HG03139 (cell line): ENCODE results near the gene ITFG1.
"Not testable (repeated sequence)": the region's sequence is repeated elsewhere in the genome, so short reads cannot be mapped to it uniquely, and the experiment has no call there.

Experiments
- ATAC-seq: cut with Tn5 transposase; IDR thresholded peaks from one replicate; pipeline ENCODE4 v1.9.1; 2021; ENCODE audit not compliant: unreplicated experiment

The ITFG1 gene

GRCh38 chr16:47342055-47342454 lies 118.8 kb downstream of the ITFG1 start:
- no peak for ATAC-seq

GRCh38 chr16:47330562-47330961 lies 130.3 kb downstream of the ITFG1 start:
- not testable (repeated sequence) for ATAC-seq

- not testable (repeated sequence) for ATAC-seq
These were observed 136.6 kb downstream of the ITFG1 start for GRCh38 chr16:47324309-47324708.

GRCh38 chr16:47323241-47323640 lies 137.6 kb downstream of the ITFG1 start:
- no peak for ATAC-seq

GRCh38 chr16:47320546-47321310 lies 140.1 kb downstream of the ITFG1 start:
- no peak for ATAC-seq

GRCh38 chr16:47317465-47318240 lies 143.2 kb downstream of the ITFG1 start:
- no peak for ATAC-seq

- no peak for ATAC-seq
These were observed 144.3 kb downstream of the ITFG1 start for GRCh38 chr16:47316442-47317015.

GRCh38 chr16:47311738-47312505 lies 148.9 kb downstream of the ITFG1 start:
- no peak for ATAC-seq

- ATAC-seq = no peak
These were observed 150.1 kb downstream of the ITFG1 start for GRCh38 chr16:47310792-47311211.

GRCh38 chr16:47309581-47310312 lies 151.1 kb downstream of the ITFG1 start:
- no peak for ATAC-seq

GRCh38 chr16:47308601-47309000 lies 152.3 kb downstream of the ITFG1 start:
- no peak for ATAC-seq

- ATAC-seq = no peak
These were observed 156.3 kb downstream of the ITFG1 start for GRCh38 chr16:47304563-47304962.

- no peak for ATAC-seq
These were observed 161.3 kb downstream of the ITFG1 start for GRCh38 chr16:47299587-47299986.

GRCh38 chr16:47284999-47285398 lies 175.9 kb downstream of the ITFG1 start:
- no peak for ATAC-seq

GRCh38 chr16:47278306-47278970 lies 182.4 kb downstream of the ITFG1 start:
- ATAC-seq = no peak

GRCh38 chr16:47276522-47276921 lies 184.3 kb downstream of the ITFG1 start:
- no peak for ATAC-seq

GRCh38 chr16:47262938-47263337 lies 197.9 kb downstream of the ITFG1 start:
- no peak for ATAC-seq

- ATAC-seq = no peak
These were observed 200.4 kb downstream of the ITFG1 start for GRCh38 chr16:47260503-47260902.

GRCh38 chr16:47258874-47259461 lies 201.9 kb downstream of the ITFG1 start:
- ATAC-seq = no peak

- ATAC-seq = no peak
These were observed 206.1 kb downstream of the ITFG1 start for GRCh38 chr16:47254756-47255155.
